ENCODE results near the gene CFAP161. TPM values are rescaled to one million over a fixed set of nuclear protein-coding genes. Genes with fewer than 3 reads are reported as not detected.

Gene CFAP161
- total RNA-seq, 3 donors from 2014 or later (not counting 1 experiment from before 2014, with no cell fraction given): 0.53 to 1.3 TPM; not detected in 1

DNA sequence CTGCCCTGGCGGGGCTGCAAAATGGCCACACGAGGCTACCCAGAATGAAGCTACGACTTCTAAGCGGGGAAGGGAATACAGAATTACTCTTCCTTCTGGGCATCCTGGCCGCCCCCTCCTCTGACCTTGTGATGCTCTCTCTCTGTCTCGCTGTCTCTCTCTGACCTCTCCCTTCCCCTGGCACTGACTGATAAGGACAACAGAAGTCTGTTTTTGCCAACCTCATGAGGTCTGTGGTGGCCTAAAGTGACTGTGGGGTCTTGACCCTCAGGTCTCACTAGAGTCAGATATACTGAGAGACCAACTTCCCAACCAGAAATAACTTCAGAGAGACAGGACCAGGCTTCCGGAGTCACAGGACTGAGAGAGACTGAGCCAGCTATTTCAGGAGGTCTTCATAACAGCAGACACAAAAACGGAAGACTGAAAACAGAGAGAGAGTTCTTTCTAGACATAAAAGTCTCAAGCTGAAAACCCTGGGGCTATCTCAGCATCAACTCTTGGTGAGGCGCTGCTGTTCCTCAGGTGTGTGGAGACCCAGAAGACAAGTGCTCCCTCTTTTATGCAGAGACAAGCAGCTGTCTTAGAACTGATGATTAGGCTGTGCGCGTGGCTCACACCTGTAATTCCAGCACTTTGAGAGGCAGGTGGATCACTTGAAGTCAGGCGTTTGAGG, 38.2 kb upstream of the CFAP161 start:
- TF ChIP-seq, protein P1, sequence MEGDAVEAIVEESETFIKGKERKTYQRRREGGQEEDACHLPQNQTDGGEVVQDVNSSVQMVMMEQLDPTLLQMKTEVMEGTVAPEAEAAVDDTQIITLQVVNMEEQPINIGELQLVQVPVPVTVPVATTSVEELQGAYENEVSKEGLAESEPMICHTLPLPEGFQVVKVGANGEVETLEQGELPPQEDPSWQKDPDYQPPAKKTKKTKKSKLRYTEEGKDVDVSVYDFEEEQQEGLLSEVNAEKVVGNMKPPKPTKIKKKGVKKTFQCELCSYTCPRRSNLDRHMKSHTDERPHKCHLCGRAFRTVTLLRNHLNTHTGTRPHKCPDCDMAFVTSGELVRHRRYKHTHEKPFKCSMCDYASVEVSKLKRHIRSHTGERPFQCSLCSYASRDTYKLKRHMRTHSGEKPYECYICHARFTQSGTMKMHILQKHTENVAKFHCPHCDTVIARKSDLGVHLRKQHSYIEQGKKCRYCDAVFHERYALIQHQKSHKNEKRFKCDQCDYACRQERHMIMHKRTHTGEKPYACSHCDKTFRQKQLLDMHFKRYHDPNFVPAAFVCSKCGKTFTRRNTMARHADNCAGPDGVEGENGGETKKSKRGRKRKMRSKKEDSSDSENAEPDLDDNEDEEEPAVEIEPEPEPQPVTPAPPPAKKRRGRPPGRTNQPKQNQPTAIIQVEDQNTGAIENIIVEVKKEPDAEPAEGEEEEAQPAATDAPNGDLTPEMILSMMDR (IDR thresholded peaks at IDR 0.05): no peak
- H3K4me1 Mint-ChIP-seq: peaks cover 5 to 13% of the 10 kb centered on the region in 2 donors
- no peaks in the 10 kb centered on the region for H3K9me3 ChIP-seq (ENCODE audit: control insufficient read depth, insufficient read depth, low read length)
- ATAC-seq (no peak), DNase-seq (no peak)
- H3K36me3 ChIP-seq (ENCODE audit: control insufficient read depth, insufficient read depth, low read length): no peaks in the 10 kb centered on the region
- H3K36me3 Mint-ChIP-seq: no peaks in the 10 kb centered on the region
- intact Hi-C loops (cut with micrococcal nuclease): no loop called here
- no peak overlapping the region for H3K27ac ChIP-seq (ENCODE audit: low read length)
- H3K27me3 ChIP-seq (ENCODE audit: control insufficient read depth, insufficient read depth, low read length): peaks cover 3% of the 10 kb centered on the region
- WGBS (ENCODE audit: insufficient coverage): 65% methylated on average over 12 of the region's 12 CpGs
- H3K27ac Mint-ChIP-seq: no peak overlapping the region
- no peak overlapping the region for H3K4me3 ChIP-seq (ENCODE audit: low read length)
- no peaks in the 10 kb centered on the region for H3K9me3 Mint-ChIP-seq
- H3K4me3 Mint-ChIP-seq: no peak overlapping the region
- H3K27me3 Mint-ChIP-seq (ENCODE audit: low read depth in 2 of 2): peaks cover 36 to 66% of the 10 kb centered on the region in 2 donors
- H3K4me1 ChIP-seq (ENCODE audit: control insufficient read depth, insufficient read depth, low read length): peaks cover 7% of the 10 kb centered on the region

DNA sequence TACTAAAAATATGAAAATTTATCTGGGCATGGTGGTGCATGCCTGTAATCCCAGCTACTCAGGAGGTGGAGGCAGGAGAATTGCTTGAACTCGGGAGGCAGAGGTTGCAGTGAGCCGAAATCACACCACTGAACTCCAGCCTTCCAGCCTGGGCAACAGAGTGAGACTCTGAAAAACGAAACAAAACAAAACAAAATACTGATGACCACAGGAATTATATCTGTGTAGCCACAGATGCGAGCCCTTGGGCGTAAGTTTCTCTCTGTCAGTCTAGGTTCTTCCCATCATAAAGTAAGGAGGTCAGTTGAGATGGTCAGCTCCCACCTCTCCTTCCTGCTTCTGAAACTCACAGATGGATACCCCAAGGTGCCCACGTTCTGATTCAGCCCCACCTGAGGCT, 37.7 kb upstream of the CFAP161 start:
- no peaks in the 10 kb centered on the region for H3K9me3 ChIP-seq (ENCODE audit: control insufficient read depth, insufficient read depth, low read length)
- no peaks in the 10 kb centered on the region for H3K9me3 Mint-ChIP-seq
- H3K27ac ChIP-seq (ENCODE audit: low read length): no peak overlapping the region
- peaks cover 7% of the 10 kb centered on the region for H3K4me1 ChIP-seq (ENCODE audit: control insufficient read depth, insufficient read depth, low read length)
- no peaks in the 10 kb centered on the region for H3K36me3 Mint-ChIP-seq
- DNase-seq: no peak
- peaks cover 3% of the 10 kb centered on the region for H3K27me3 ChIP-seq (ENCODE audit: control insufficient read depth, insufficient read depth, low read length)
- H3K27ac Mint-ChIP-seq: no peak overlapping the region
- no peaks in the 10 kb centered on the region for H3K36me3 ChIP-seq (ENCODE audit: control insufficient read depth, insufficient read depth, low read length)
- no peak for ATAC-seq
- peaks cover 5 to 13% of the 10 kb centered on the region in 2 donors for H3K4me1 Mint-ChIP-seq
- WGBS (ENCODE audit: insufficient coverage): 76% methylated on average over 6 of the region's 6 CpGs
- intact Hi-C loops (cut with micrococcal nuclease): no loop called here
- TF ChIP-seq, protein P1 (IDR thresholded peaks at IDR 0.05): no peak
- no peak overlapping the region for H3K4me3 ChIP-seq (ENCODE audit: low read length)
- peaks cover 37 to 69% of the 10 kb centered on the region in 2 donors for H3K27me3 Mint-ChIP-seq (ENCODE audit: low read depth in 2 of 2)
- no peak overlapping the region for H3K4me3 Mint-ChIP-seq

- Mint-ChIP-seq H3K27ac (no peak overlapping the region), H3K4me3 (no peak overlapping the region), H3K4me1 (peaks cover 5 to 13% of the 10 kb centered on the region in 2 donors), H3K36me3 (no peaks in the 10 kb centered on the region), H3K9me3 (no peaks in the 10 kb centered on the region), H3K27me3 (ENCODE audit: low read depth in 2 of 2) (peaks cover 37 to 65% of the 10 kb centered on the region in 2 donors)
- Histone ChIP-seq H3K27me3 (ENCODE audit: control insufficient read depth, insufficient read depth, low read length) (peaks cover 3% of the 10 kb centered on the region), H3K36me3 (ENCODE audit: control insufficient read depth, insufficient read depth, low read length) (no peaks in the 10 kb centered on the region), H3K4me1 (ENCODE audit: control insufficient read depth, insufficient read depth, low read length) (peaks cover 7% of the 10 kb centered on the region), H3K9me3 (ENCODE audit: control insufficient read depth, insufficient read depth, low read length) (no peaks in the 10 kb centered on the region), H3K27ac (ENCODE audit: low read length) (no peak overlapping the region), H3K4me3 (ENCODE audit: low read length) (no peak overlapping the region)
- TF ChIP-seq, protein P1 (IDR thresholded peaks at IDR 0.05): no peak
- 92% methylated on average over 8 of the region's 10 CpGs for WGBS (ENCODE audit: insufficient coverage)
- ATAC-seq (no peak), DNase-seq (no peak)
- intact Hi-C loops (cut with micrococcal nuclease): no loop called here
Measured at GRCh38 chr15:81097116-81097889, 36.8 kb upstream of the CFAP161 start.
